Endothelial cell of umbilical vein (primary cell): ENCODE data around the gene FHIT. TPM values are rescaled to one million over a fixed set of nuclear protein-coding genes. Genes with fewer than 3 reads are reported as not detected.

Experiments used
- BruUV-seq: library from RNA; stranded (reverse); fragments of 400-500 nt; replicated peaks from 2 replicates; lab custom pipeline; 2021; lab: Mats Ljungman, UMichigan
- CTCF ChIA-PET: fragments of 300-600, 350-600 bp; sonication (Branson Sonifier 250); formaldehyde crosslinking; loops from one replicate; lab custom pipeline; 2021; ENCODE audit warnings: antibody characterized with exemption, inconsistent platforms; lab: Charles Lee
- POLR2A ChIA-PET: fragments of 300-600, 350-600 bp; sonication (Branson Sonifier 250); formaldehyde crosslinking; loops from one replicate; lab custom pipeline; 2021; ENCODE audit warnings: antibody characterized with exemption, inconsistent platforms; lab: Charles Lee
- DNase-seq: peaks from one replicate; pipeline ENCODE4 v3.0.0-alpha.2; 2011; ENCODE audit warnings: low read depth, low spot score
- FAIRE-seq: peaks from 2 replicates; lab custom pipeline; 2011; peaks lifted over from hg19 to GRCh38; lab: Jason Lieb, UNC
- H2AFZ ChIP-seq: 2 replicates; pipeline ENCODE4 v1.6.0; 2012; ENCODE audit warnings: low read depth, low read length, control low read depth, inconsistent platforms
- H3K27ac ChIP-seq: 2 replicates; pipeline ENCODE4 v1.5.1; 2011; ENCODE audit warnings: low read depth, mild to moderate bottlenecking, control low read depth, low read length, moderate library complexity; ENCODE audit not compliant: insufficient read depth
- H3K27me3 ChIP-seq, 2 experiments: 2 replicates each; pipeline versions ENCODE4 v1.6.0 to v1.6.1; 2011; ENCODE audit warnings: low read length in 2 of 2, mixed read lengths in 1 of 2; ENCODE audit not compliant: control insufficient read depth in 2 of 2, insufficient read depth in 2 of 2
- H3K36me3 ChIP-seq, 2 experiments: 2 replicates in 1 of 2; 3 replicates in 1 of 2; pipeline ENCODE4 v1.5.1; 2011; ENCODE audit warnings: low read length in 2 of 2, mild to moderate bottlenecking in 1 of 2, moderate library complexity in 1 of 2; ENCODE audit not compliant: control insufficient read depth in 2 of 2, insufficient read depth in 2 of 2; ENCODE audit errors: extremely low read depth in 1 of 2
- H3K4me1 ChIP-seq: 3 replicates; pipeline ENCODE4 v1.5.1; 2011; ENCODE audit warnings: mild to moderate bottlenecking, low read length; ENCODE audit not compliant: control insufficient read depth, insufficient read depth; ENCODE audit errors: extremely low read depth
- H3K4me2 ChIP-seq: 2 replicates; pipeline ENCODE4 v1.6.1; 2011; ENCODE audit warnings: low read length, control low read depth, mixed read lengths; ENCODE audit not compliant: insufficient read depth
- H3K4me3 ChIP-seq, 3 experiments: fragments of 200-600 bp in 1 of 3; sonication (generic), shearing (Covaris generic) in 1 of 3; replicated peaks in 1 of 3; 2 replicates each; pipeline ENCODE4 v1.5.1; 2011 to 2016; ENCODE audit warnings: control low read depth in 3 of 3, low read length in 3 of 3, mild to moderate bottlenecking in 2 of 3, inconsistent platforms in 1 of 3, low read depth in 1 of 3, moderate library complexity in 1 of 3; ENCODE audit not compliant: insufficient read depth in 1 of 3
- H3K79me2 ChIP-seq: 2 replicates; pipeline ENCODE4 v1.6.0; 2012; ENCODE audit warnings: low read length, inconsistent platforms; ENCODE audit not compliant: control insufficient read depth, insufficient read depth
- H3K9ac ChIP-seq: replicated peaks from 2 replicates; pipeline ENCODE3; 2011; ENCODE audit warnings: low read length, control low read depth; ENCODE audit not compliant: insufficient read depth; ENCODE audit errors: extremely low read depth
- H3K9me1 ChIP-seq: replicated peaks from 3 replicates; pipeline ENCODE4 v1.6.0; 2011; ENCODE audit warnings: mild to moderate bottlenecking, low read length; ENCODE audit not compliant: control insufficient read depth, insufficient read depth; ENCODE audit errors: extremely low read depth
- H3K9me3 ChIP-seq: replicated peaks from 2 replicates; pipeline ENCODE4 v1.5.1; 2012; ENCODE audit warnings: low read length, inconsistent platforms; ENCODE audit not compliant: control insufficient read depth, insufficient read depth
- H4K20me1 ChIP-seq: replicated peaks from 2 replicates; pipeline ENCODE3; 2011; ENCODE audit warnings: mild to moderate bottlenecking, low read length; ENCODE audit not compliant: control insufficient read depth, insufficient read depth; ENCODE audit errors: extremely low read depth
- CTCF ChIP-seq, 2 donors: IDR thresholded peaks; 1 replicate in 1 of 2; 2 replicates in 1 of 2; pipeline ENCODE4 v1.5.1; 2011; ENCODE audit warnings: low read length in 2 of 2, mild to moderate bottlenecking in 2 of 2, moderate library complexity in 2 of 2, control low read depth in 1 of 2, inconsistent platforms in 1 of 2, low read depth in 1 of 2; ENCODE audit not compliant: insufficient read depth in 1 of 2; ENCODE audit errors: extremely low read depth in 1 of 2
- EZH2 ChIP-seq: IDR thresholded peaks from 2 replicates; pipeline ENCODE4 v1.6.1; 2012; ENCODE audit warnings: borderline replicate concordance, low read depth, mild to moderate bottlenecking, moderate library complexity, low read length, inconsistent platforms; ENCODE audit not compliant: severe bottlenecking
- FOS ChIP-seq: IDR thresholded peaks from 2 replicates; pipeline ENCODE4 v1.6.1; 2011; ENCODE audit warnings: mild to moderate bottlenecking, low read length, moderate library complexity, borderline replicate concordance; ENCODE audit not compliant: insufficient read depth
- GATA2 ChIP-seq: IDR thresholded peaks from 2 replicates; pipeline ENCODE4 v1.7.0; 2011; ENCODE audit warnings: low read depth, mild to moderate bottlenecking, moderate library complexity, mixed read lengths, low read length; ENCODE audit not compliant: insufficient read length, insufficient read depth
- JUN ChIP-seq: IDR thresholded peaks from 2 replicates; pipeline ENCODE4 v1.6.1; 2011; ENCODE audit warnings: borderline replicate concordance, low read depth; ENCODE audit not compliant: insufficient read length, insufficient read depth
- MAX ChIP-seq: IDR thresholded peaks from 2 replicates; pipeline ENCODE4 v1.6.1; 2011; ENCODE audit not compliant: insufficient read depth, insufficient read length
- MYC ChIP-seq: IDR thresholded peaks from one replicate; pipeline ENCODE4 v1.6.1; 2011; ENCODE audit warnings: mild to moderate bottlenecking, low read depth, low read length
- POLR2A ChIP-seq: IDR thresholded peaks from 2 replicates; pipeline ENCODE4 v1.6.1; 2012; ENCODE audit warnings: low read depth, mild to moderate bottlenecking, control low read depth, low read length
- POLR2AphosphoS5 ChIP-seq: IDR thresholded peaks from 2 replicates; pipeline ENCODE4 v1.6.1; 2012; ENCODE audit warnings: low read depth, mild to moderate bottlenecking, control low read depth, low read length, moderate library complexity; ENCODE audit not compliant: insufficient read depth
- dilution Hi-C: fragments of 300-500 bp; cut with MboI; formaldehyde crosslinking; loops from one replicate; pipeline ENCODE4 v1.15.0; 2019; ENCODE audit warnings: low sequenced_read_pairs; ENCODE audit not compliant: extremely low pct_ligation_motif_present
- intact Hi-C: fragments of 100-400 bp; cut with micrococcal nuclease; formaldehyde crosslinking; loops from one replicate; pipeline ENCODE4 v1.10.0; 2022
- polyA plus RNA-seq, 4 experiments: library from polyadenylated mRNA; depleted of rRNA in 3 of 4; stranded (reverse) in 3 of 4; unstranded in 1 of 4; fragments of >200 nt; gene quantifications; 2 replicates each; pipeline versions ENCODE4 v1.2.1 to v1.2.3, GENCODE V29; 2011 to 2012; ENCODE audit warnings: missing spikeins in 1 of 4
- total RNA-seq: library from RNA; stranded (reverse); gene quantifications from 2 replicates; pipeline ENCODE4 v1.2.3, GENCODE V29; 2021

The FHIT gene
- total and polyA plus RNA-seq, 2 donors (not counting 3 experiments of a cell fraction or from before 2014, with no cell fraction given), result 0.47 to 2.2 TPM

DNA sequence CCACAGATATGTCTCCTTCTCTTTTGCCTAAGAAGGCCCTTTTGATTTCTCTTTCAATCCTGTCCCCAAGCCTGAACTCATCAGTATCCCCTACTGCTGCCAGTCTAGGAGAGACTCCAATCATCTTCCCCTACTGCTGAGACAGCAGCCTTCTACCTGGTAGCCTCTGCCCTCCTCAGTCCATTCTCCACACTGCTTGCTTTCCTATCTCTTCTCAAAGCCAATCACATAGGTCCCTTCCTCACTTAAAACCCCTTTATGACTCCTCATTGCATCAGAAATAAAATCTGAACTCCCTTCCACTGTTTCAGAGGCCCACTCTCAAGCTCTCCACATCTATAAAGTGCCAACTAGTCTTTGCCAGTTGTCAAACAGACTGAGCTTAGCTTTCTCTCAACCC lies 1119.6 kb downstream of the FHIT start:
- Histone ChIP-seq H3K9me1 (no peaks in the 10 kb centered on the region), H3K4me2 (no peak overlapping the region), H4K20me1 (no peaks in the 10 kb centered on the region), H3K4me3 (no peak overlapping the region), H2AFZ (no peak overlapping the region), H3K27me3 (no peaks in the 10 kb centered on the region), H3K4me1 (no peaks in the 10 kb centered on the region), H3K79me2 (no peaks in the 10 kb centered on the region), H3K9me3 (no peaks in the 10 kb centered on the region), H3K36me3 (no peaks in the 10 kb centered on the region), H3K27ac (no peak overlapping the region), H3K9ac (no peak overlapping the region)
- DNase-seq (no peak), FAIRE-seq (no peak)
- ChIA-PET POLR2A (no interaction called here), CTCF (no interaction called here)
- dilution Hi-C loops, result no loop called here
- TF ChIP-seq FOS (no peak), EZH2 (no peak), CTCF (IDR thresholded peaks at IDR 0.05; ENCODE audit: extremely low read depth in 1 of 2, insufficient read depth in 1 of 2, low read depth in 1 of 2, low read length in 2 of 2) (no peak), MAX (no peak), MYC (no peak), GATA2 (no peak), JUN (no peak), POLR2A (no peak), POLR2AphosphoS5 (no peak)
- BruUV-seq, result no TSS peak
- intact Hi-C loops, result no loop called here
